GM21717 (cell line): ENCODE results near the gene LRSAM1.

Experiments used
- ATAC-seq: cut with Tn5 transposase; IDR thresholded peaks from one replicate; pipeline ENCODE4 v1.9.1; 2021; ENCODE audit warnings: mild to moderate bottlenecking, moderate library complexity; ENCODE audit not compliant: unreplicated experiment

LRSAM1 gene

GRCh38 chr9:127530206-127530941 lies 79.1 kb downstream of the LRSAM1 start:
- no peak for ATAC-seq

- no peak for ATAC-seq
Measured at GRCh38 chr9:127531676-127532075, 80.4 kb downstream of the LRSAM1 start.

- no peak for ATAC-seq
Measured at GRCh38 chr9:127534250-127534906, 83.1 kb downstream of the LRSAM1 start.

- no peak for ATAC-seq
Measured at GRCh38 chr9:127534931-127535330, 83.6 kb downstream of the LRSAM1 start.

GRCh38 chr9:127535396-127535795 lies 84.1 kb downstream of the LRSAM1 start:
- no peak for ATAC-seq

- ATAC-seq, result no peak
Measured at GRCh38 chr9:127535834-127536233, 84.5 kb downstream of the LRSAM1 start.

GRCh38 chr9:127536499-127536898 lies 85.2 kb downstream of the LRSAM1 start:
- ATAC-seq, result no peak

GRCh38 chr9:127537014-127537413 lies 85.7 kb downstream of the LRSAM1 start:
- ATAC-seq, result no peak

- ATAC-seq, result no peak
Measured at GRCh38 chr9:127537792-127538191, 86.5 kb downstream of the LRSAM1 start.

GRCh38 chr9:127538849-127539258 lies 87.5 kb downstream of the LRSAM1 start:
- no peak for ATAC-seq

GRCh38 chr9:127539259-127539981 lies 88.1 kb downstream of the LRSAM1 start:
- ATAC-seq, result no peak

GRCh38 chr9:127539982-127540663 lies 88.8 kb downstream of the LRSAM1 start:
- ATAC-seq, result no peak

GRCh38 chr9:127540664-127541041 lies 89.3 kb downstream of the LRSAM1 start:
- no peak for ATAC-seq

- no peak for ATAC-seq
Measured at GRCh38 chr9:127541176-127541575, 89.9 kb downstream of the LRSAM1 start.

GRCh38 chr9:127541865-127542264 lies 90.6 kb downstream of the LRSAM1 start:
- no peak for ATAC-seq

GRCh38 chr9:127543221-127543620 lies 91.9 kb downstream of the LRSAM1 start:
- ATAC-seq, result no peak

- ATAC-seq, result no peak
Measured at GRCh38 chr9:127543973-127544533, 92.7 kb downstream of the LRSAM1 start.

GRCh38 chr9:127545196-127546124 lies 94.2 kb downstream of the LRSAM1 start:
- no peak for ATAC-seq

GRCh38 chr9:127546125-127546832 lies 95.0 kb downstream of the LRSAM1 start:
- no peak for ATAC-seq
